HG02678 (cell line): ENCODE data around the gene LIMS4.
"Not testable (repeated sequence)": the region's sequence is repeated elsewhere in the genome, so short reads cannot be mapped to it uniquely, and the experiment has no call there.

Experiments
- ATAC-seq: cut with Tn5 transposase; IDR thresholded peaks from one replicate; pipeline ENCODE4 v1.9.1; 2021; ENCODE audit warnings: mild to moderate bottlenecking, moderate library complexity; ENCODE audit not compliant: unreplicated experiment

LIMS4 gene

GRCh38 chr2:110450951-110451350 lies 21.7 kb downstream of the LIMS4 start:
- ATAC-seq, result not testable (repeated sequence)

- ATAC-seq, result not testable (repeated sequence)
These were observed 23.3 kb downstream of the LIMS4 start for GRCh38 chr2:110449127-110449947.

GRCh38 chr2:110446644-110447043 lies 26.0 kb downstream of the LIMS4 start:
- not testable (repeated sequence) for ATAC-seq

- not testable (repeated sequence) for ATAC-seq
These were observed 29.2 kb downstream of the LIMS4 start for GRCh38 chr2:110443305-110444005.

- not testable (repeated sequence) for ATAC-seq
These were observed 30.7 kb downstream of the LIMS4 start for GRCh38 chr2:110441905-110442304.

GRCh38 chr2:110434565-110434964 lies 38.1 kb downstream of the LIMS4 start:
- ATAC-seq, result not testable (repeated sequence)

GRCh38 chr2:110425725-110426124 lies 46.9 kb downstream of the LIMS4 start:
- not testable (repeated sequence) for ATAC-seq

GRCh38 chr2:110424421-110424820 lies 48.2 kb downstream of the LIMS4 start:
- ATAC-seq, result not testable (repeated sequence)

GRCh38 chr2:110423574-110423962 lies 49.0 kb downstream of the LIMS4 start:
- ATAC-seq, result not testable (repeated sequence)

- not testable (repeated sequence) for ATAC-seq
These were observed 49.6 kb downstream of the LIMS4 start for GRCh38 chr2:110422852-110423573.

- not testable (repeated sequence) for ATAC-seq
These were observed 51.8 kb downstream of the LIMS4 start for GRCh38 chr2:110420641-110421354.

- ATAC-seq, result not testable (repeated sequence)
These were observed 65.5 kb downstream of the LIMS4 start for GRCh38 chr2:110407142-110407541.

- ATAC-seq, result not testable (repeated sequence)
These were observed 67.6 kb downstream of the LIMS4 start for GRCh38 chr2:110404988-110405387.

GRCh38 chr2:110404246-110404645 lies 68.4 kb downstream of the LIMS4 start:
- not testable (repeated sequence) for ATAC-seq

GRCh38 chr2:110401001-110401618 lies 71.5 kb downstream of the LIMS4 start:
- peak; percentile 88 for ATAC-seq

- not testable (repeated sequence) for ATAC-seq
These were observed 73.2 kb downstream of the LIMS4 start for GRCh38 chr2:110399378-110399777.

- not testable (repeated sequence) for ATAC-seq
These were observed 76.6 kb downstream of the LIMS4 start for GRCh38 chr2:110395990-110396389.
